A673 (cell line): ENCODE measurements around the gene CETP.

Source experiments
- CTCF ChIP-seq: fragments of 300-800, 200-600 bp; sonication (generic); conservative IDR thresholded peaks from 2 replicates; pipeline ENCODE4 v1.5.1; 2017; ENCODE audit warnings: low read depth, mild to moderate bottlenecking, antibody characterized with exemption, low read length, moderate library complexity, mixed read lengths
- EZH2 ChIP-seq: fragments of 200-600 bp; sonication (generic); IDR thresholded peaks from 2 replicates; pipeline ENCODE4 v1.6.1; 2017; ENCODE audit warnings: borderline replicate concordance, low read depth, mild to moderate bottlenecking, mixed read lengths, antibody characterized with exemption, low read length; ENCODE audit not compliant: poor library complexity, severe bottlenecking

- no peak for TF ChIP-seq CTCF
- no peak for TF ChIP-seq EZH2
Observed at GRCh38 chr16:56969769-56970168, 8.0 kb downstream of the CETP start.
